Natural killer cell (primary cell): ENCODE measurements around the gene ZC3H18. TPM values are rescaled to one million over a fixed set of nuclear protein-coding genes. Genes with fewer than 3 reads are reported as not detected.
A peak's percentile ranks its signal among the peaks of the same experiment; 100 is the strongest.

Source experiments
- ATAC-seq, 3 donors: fragments of 150-1000 bp in 2 of 3; fragments of 200-7000 bp in 1 of 3; cut with Tn5 transposase; 1 replicate in 1 of 3; 2 replicates in 2 of 3; pipeline ENCODE4 v1.10.0; 2021; ENCODE audit warnings: mild to moderate bottlenecking in 2 of 3, moderate library complexity in 2 of 3
- DNase-seq, 2 donors: peaks; one replicate each; pipeline versions ENCODE4 v3.0.0 to v3.0.0-alpha.2; 2013 to 2021; ENCODE audit warnings: mixed read lengths in 1 of 2
- H3K27ac ChIP-seq: one replicate; pipeline ENCODE4 v1.5.1; 2013; ENCODE audit warnings: mild to moderate bottlenecking, low read length
- H3K27me3 ChIP-seq: one replicate; pipeline ENCODE4 v1.6.1; 2013; ENCODE audit warnings: low read length; ENCODE audit not compliant: control insufficient read depth, insufficient read depth
- H3K36me3 ChIP-seq: one replicate; pipeline ENCODE4 v1.6.1; 2013; ENCODE audit warnings: low read length; ENCODE audit not compliant: control insufficient read depth, insufficient read depth
- H3K4me1 ChIP-seq: one replicate; pipeline ENCODE4 v1.6.1; 2013; ENCODE audit warnings: low read length; ENCODE audit not compliant: control insufficient read depth, insufficient read depth
- H3K4me3 ChIP-seq: one replicate; pipeline ENCODE4 v1.5.1; 2013; ENCODE audit warnings: low read length
- H3K9me3 ChIP-seq: one replicate; pipeline ENCODE4 v1.6.1; 2013; ENCODE audit warnings: low read length; ENCODE audit not compliant: control insufficient read depth, insufficient read depth
- H3K27ac Mint-ChIP-seq, 2 donors: one replicate each; pipeline ENCODE4 v1.8.0; 2022; ENCODE audit warnings: mild to moderate bottlenecking in 2 of 2, mixed read lengths in 2 of 2, moderate library complexity in 1 of 2
- H3K27me3 Mint-ChIP-seq, 2 donors: one replicate each; pipeline ENCODE4 v1.8.0; 2022; ENCODE audit warnings: low read depth in 2 of 2, mixed read lengths in 2 of 2
- H3K36me3 Mint-ChIP-seq: one replicate; pipeline ENCODE4 v1.8.0; 2022; ENCODE audit warnings: mixed read lengths
- H3K4me1 Mint-ChIP-seq, 2 donors: one replicate each; pipeline ENCODE4 v1.8.0; 2022; ENCODE audit warnings: mixed read lengths in 2 of 2
- H3K4me3 Mint-ChIP-seq: one replicate; pipeline ENCODE4 v1.8.0; 2022; ENCODE audit warnings: mild to moderate bottlenecking, moderate library complexity, mixed read lengths
- H3K9me3 Mint-ChIP-seq, 2 donors: one replicate each; pipeline ENCODE4 v1.8.0; 2022; ENCODE audit warnings: mixed read lengths in 2 of 2
- CTCF ChIP-seq: fragments of 200-600 bp; IDR thresholded peaks from one replicate; pipeline ENCODE4 v1.8.0; 2022; ENCODE audit warnings: antibody characterized with exemption
- WGBS: methylation state at CpG from one replicate; pipeline ENCODE4 v1.1.7; 2013; ENCODE audit warnings: missing lambda C conversion rate; ENCODE audit not compliant: insufficient coverage; 5-methylcytosine and 5-hydroxymethylcytosine counted together
- intact Hi-C: fragments of 100-400 bp; cut with micrococcal nuclease; formaldehyde crosslinking; loops from one replicate; pipeline ENCODE4 v1.14.2; 2022
- total RNA-seq, 4 donors: library from RNA; stranded (reverse); fragments of 120-200 nt in 1 of 4; gene quantifications; one replicate each; pipeline versions ENCODE4 v1.2.3 to v1.2.4, GENCODE V29; 2013 to 2022

Gene ZC3H18
- total RNA-seq, 3 donors from 2014 or later (not counting 1 experiment from before 2014, with no cell fraction given), result 125 to 130 (median 126) TPM

GRCh38 chr16:88577166-88577565, 7.0 kb downstream of the ZC3H18 start:
- no peaks in the 10 kb centered on the region for H3K27me3 Mint-ChIP-seq
- H3K4me1 Mint-ChIP-seq, result peaks cover 21 to 54% of the 10 kb centered on the region in 2 donors
- no peaks in the 10 kb centered on the region for H3K9me3 Mint-ChIP-seq
- Histone ChIP-seq H3K4me1 (no peaks in the 10 kb centered on the region), H3K9me3 (no peaks in the 10 kb centered on the region), H3K27ac (no peak overlapping the region), H3K4me3 (no peak overlapping the region), H3K36me3 (peaks cover 53% of the 10 kb centered on the region), H3K27me3 (no peaks in the 10 kb centered on the region)
- no peak overlapping the region for H3K4me3 Mint-ChIP-seq
- 96% methylated on average over 20 of the region's 20 CpGs for WGBS
- no peak for ATAC-seq
- intact Hi-C loops, result loop anchor here (10.0 kb wide), 1 partner anchor 58 kb away; the partner anchor contains the start of gene IL17C
- no peaks in the 10 kb centered on the region for H3K36me3 Mint-ChIP-seq
- TF ChIP-seq CTCF, result no peak
- H3K27ac Mint-ChIP-seq, result peak overlapping the region in 1 of 2 donors; percentile 72
- no peak for DNase-seq

GRCh38 chr16:88578446-88579313, 8.5 kb downstream of the ZC3H18 start:
- no peak for TF ChIP-seq CTCF
- no peaks in the 10 kb centered on the region for H3K36me3 Mint-ChIP-seq
- 96% methylated on average over 26 of the region's 26 CpGs for WGBS
- no peaks in the 10 kb centered on the region for H3K27me3 ChIP-seq
- no peak overlapping the region for H3K4me3 Mint-ChIP-seq
- peaks cover 61% of the 10 kb centered on the region for H3K36me3 ChIP-seq
- H3K4me1 ChIP-seq, result no peaks in the 10 kb centered on the region
- H3K9me3 ChIP-seq, result no peaks in the 10 kb centered on the region
- H3K27ac ChIP-seq, result no peak overlapping the region
- H3K4me3 ChIP-seq, result no peak overlapping the region
- intact Hi-C loops, result loop anchor here (10.0 kb wide), 1 partner anchor 56 kb away; the partner anchor contains the start of gene IL17C
- no peaks in the 10 kb centered on the region for H3K27me3 Mint-ChIP-seq
- DNase-seq (peak in 1 of 2 donors; percentile 26), ATAC-seq (no peak)
- peaks cover 18 to 51% of the 10 kb centered on the region in 2 donors for H3K4me1 Mint-ChIP-seq
- H3K27ac Mint-ChIP-seq, result no peak overlapping the region
- no peaks in the 10 kb centered on the region for H3K9me3 Mint-ChIP-seq

- no peaks in the 10 kb centered on the region for H3K27me3 ChIP-seq
- TF ChIP-seq CTCF, result no peak
- H3K4me3 Mint-ChIP-seq, result no peak overlapping the region
- no peaks in the 10 kb centered on the region for H3K27me3 Mint-ChIP-seq
- no peak for ATAC-seq
- intact Hi-C loops, result no loop called here
- no peak overlapping the region for H3K4me3 ChIP-seq
- WGBS, result 97% methylated on average over 16 of the region's 16 CpGs
- H3K36me3 ChIP-seq, result peaks cover 61% of the 10 kb centered on the region
- no peak overlapping the region for H3K27ac Mint-ChIP-seq
- H3K9me3 ChIP-seq, result no peaks in the 10 kb centered on the region
- H3K9me3 Mint-ChIP-seq, result no peaks in the 10 kb centered on the region
- H3K36me3 Mint-ChIP-seq, result no peaks in the 10 kb centered on the region
- peaks cover 29 to 54% of the 10 kb centered on the region in 2 donors for H3K4me1 Mint-ChIP-seq
- H3K27ac ChIP-seq, result no peak overlapping the region
- DNase-seq, result no peak
- H3K4me1 ChIP-seq, result no peaks in the 10 kb centered on the region
These were observed 10.2 kb downstream of the ZC3H18 start for GRCh38 chr16:88580371-88580770.
